ENCODE data around the gene PLIN3.
A peak's percentile ranks its signal among the peaks of the same experiment; 100 is the strongest.
"Not testable (repeated sequence)": the region's sequence is repeated elsewhere in the genome, so short reads cannot be mapped to it uniquely, and the experiment has no call there.

The PLIN3 gene

GRCh38 chr19:4843647-4843965, 23.9 kb downstream of the PLIN3 start:
- no peaks in the 10 kb centered on the region for H3K9me3 Mint-ChIP-seq (ENCODE audit: low read depth)
- no peak overlapping the region for H3K27ac Mint-ChIP-seq
- no peaks in the 10 kb centered on the region for H3K4me1 Mint-ChIP-seq (ENCODE audit: low read depth)
- H3K4me3 Mint-ChIP-seq: no peak overlapping the region
- H3K36me3 Mint-ChIP-seq: peaks cover 4% of the 10 kb centered on the region
- H3K27me3 Mint-ChIP-seq: no peaks in the 10 kb centered on the region

GRCh38 chr19:4839192-4839591, 28.3 kb downstream of the PLIN3 start:
- H3K36me3 Mint-ChIP-seq: peaks cover 4% of the 10 kb centered on the region
- H3K4me1 Mint-ChIP-seq (ENCODE audit: low read depth): no peaks in the 10 kb centered on the region
- H3K9me3 Mint-ChIP-seq (ENCODE audit: low read depth): no peaks in the 10 kb centered on the region
- no peak overlapping the region for H3K27ac Mint-ChIP-seq
- no peaks in the 10 kb centered on the region for H3K27me3 Mint-ChIP-seq
- H3K4me3 Mint-ChIP-seq: no peak overlapping the region

- Mint-ChIP-seq H3K4me3 (peak overlapping the region; percentile 75), H3K27ac (peak overlapping the region; percentile 64), H3K27me3 (no peaks in the 10 kb centered on the region), H3K9me3 (ENCODE audit: low read depth) (no peaks in the 10 kb centered on the region), H3K4me1 (ENCODE audit: low read depth) (peaks cover 23% of the 10 kb centered on the region), H3K36me3 (no peaks in the 10 kb centered on the region)
These were observed 34.7 kb downstream of the PLIN3 start for GRCh38 chr19:4832776-4833175.

- Mint-ChIP-seq H3K4me1 (ENCODE audit: low read depth) (peaks cover 24% of the 10 kb centered on the region), H3K4me3 (peak overlapping the region; percentile 95), H3K27ac (peak overlapping the region; percentile 66)
- not testable (repeated sequence) for H3K27me3 Mint-ChIP-seq; H3K36me3 Mint-ChIP-seq; H3K9me3 Mint-ChIP-seq (ENCODE audit: low read depth)
These were observed 35.5 kb downstream of the PLIN3 start for GRCh38 chr19:4831979-4832340.

GRCh38 chr19:4831304-4831978, 36.0 kb downstream of the PLIN3 start, which contains the start of gene TICAM1:
Gene TICAM1 (minus strand): TSS chr19:4831712. CDS start chr19:4818377, 13,335 bp downstream.
- Mint-ChIP-seq H3K4me1 (ENCODE audit: low read depth) (peaks cover 24% of the 10 kb centered on the region), H3K27me3 (no peaks in the 10 kb centered on the region), H3K27ac (peak within 1 kb of the TSS; percentile 92), H3K9me3 (ENCODE audit: low read depth) (no peaks in the 10 kb centered on the region), H3K4me3 (peak within 1 kb of the TSS; percentile 95), H3K36me3 (no peaks in the 10 kb centered on the region)

- Mint-ChIP-seq H3K27ac (peak overlapping the region; percentile 92), H3K4me1 (ENCODE audit: low read depth) (peaks cover 24% of the 10 kb centered on the region), H3K27me3 (no peaks in the 10 kb centered on the region), H3K36me3 (no peaks in the 10 kb centered on the region), H3K9me3 (ENCODE audit: low read depth) (no peaks in the 10 kb centered on the region), H3K4me3 (peak overlapping the region; percentile 95)
These were observed 36.6 kb downstream of the PLIN3 start for GRCh38 chr19:4830768-4831265.

GRCh38 chr19:4830332-4830731, 37.1 kb downstream of the PLIN3 start:
- peak overlapping the region; percentile 95 for H3K4me3 Mint-ChIP-seq
- no peaks in the 10 kb centered on the region for H3K36me3 Mint-ChIP-seq
- no peaks in the 10 kb centered on the region for H3K9me3 Mint-ChIP-seq (ENCODE audit: low read depth)
- H3K27ac Mint-ChIP-seq: peak overlapping the region; percentile 92
- H3K4me1 Mint-ChIP-seq (ENCODE audit: low read depth): peaks cover 24% of the 10 kb centered on the region
- H3K27me3 Mint-ChIP-seq: no peaks in the 10 kb centered on the region

GRCh38 chr19:4829001-4829712, 38.3 kb downstream of the PLIN3 start:
- peak overlapping the region; percentile 73 for H3K27ac Mint-ChIP-seq
- H3K4me1 Mint-ChIP-seq (ENCODE audit: low read depth): peaks cover 24% of the 10 kb centered on the region
- no peaks in the 10 kb centered on the region for H3K27me3 Mint-ChIP-seq
- no peaks in the 10 kb centered on the region for H3K9me3 Mint-ChIP-seq (ENCODE audit: low read depth)
- H3K36me3 Mint-ChIP-seq: no peaks in the 10 kb centered on the region
- H3K4me3 Mint-ChIP-seq: peak overlapping the region; percentile 74

GRCh38 chr19:4823577-4823976, 43.9 kb downstream of the PLIN3 start:
- no peaks in the 10 kb centered on the region for H3K27me3 Mint-ChIP-seq

GRCh38 chr19:4822354-4822753, 45.1 kb downstream of the PLIN3 start:
- not testable (repeated sequence) for H3K27ac Mint-ChIP-seq; H3K4me1 Mint-ChIP-seq (ENCODE audit: low read depth); H3K27me3 Mint-ChIP-seq; H3K9me3 Mint-ChIP-seq (ENCODE audit: low read depth); H3K36me3 Mint-ChIP-seq; H3K4me3 Mint-ChIP-seq

More at GRCh38 chr19:4823577-4823976, 43.9 kb downstream of the PLIN3 start:
- Mint-ChIP-seq H3K4me3 (no peak overlapping the region), H3K36me3 (peaks cover 2% of the 10 kb centered on the region), H3K27ac (no peak overlapping the region), H3K4me1 (ENCODE audit: low read depth) (peaks cover 3% of the 10 kb centered on the region), H3K9me3 (ENCODE audit: low read depth) (no peaks in the 10 kb centered on the region)

GRCh38 chr19:4821265-4821664, 46.2 kb downstream of the PLIN3 start:
- no peak overlapping the region for H3K27ac Mint-ChIP-seq
- H3K4me3 Mint-ChIP-seq: no peak overlapping the region
- peaks cover 2% of the 10 kb centered on the region for H3K36me3 Mint-ChIP-seq
- no peaks in the 10 kb centered on the region for H3K9me3 Mint-ChIP-seq (ENCODE audit: low read depth)
- no peaks in the 10 kb centered on the region for H3K27me3 Mint-ChIP-seq
- H3K4me1 Mint-ChIP-seq (ENCODE audit: low read depth): peaks cover 2% of the 10 kb centered on the region

GRCh38 chr19:4817467-4818277, 49.8 kb downstream of the PLIN3 start:
- H3K27ac Mint-ChIP-seq: peak overlapping the region; percentile 58
- H3K4me3 Mint-ChIP-seq: no peak overlapping the region
- no peaks in the 10 kb centered on the region for H3K27me3 Mint-ChIP-seq
- H3K4me1 Mint-ChIP-seq (ENCODE audit: low read depth): peaks cover 9% of the 10 kb centered on the region
- no peaks in the 10 kb centered on the region for H3K9me3 Mint-ChIP-seq (ENCODE audit: low read depth)
- peaks cover 2% of the 10 kb centered on the region for H3K36me3 Mint-ChIP-seq

GRCh38 chr19:4816950-4817278, 50.6 kb downstream of the PLIN3 start:
- peaks cover 7% of the 10 kb centered on the region for H3K4me1 Mint-ChIP-seq (ENCODE audit: low read depth)
- no peaks in the 10 kb centered on the region for H3K27me3 Mint-ChIP-seq
- no peaks in the 10 kb centered on the region for H3K9me3 Mint-ChIP-seq (ENCODE audit: low read depth)
- no peak overlapping the region for H3K27ac Mint-ChIP-seq
- H3K4me3 Mint-ChIP-seq: no peak overlapping the region
- H3K36me3 Mint-ChIP-seq: peaks cover 2% of the 10 kb centered on the region

- H3K4me1 Mint-ChIP-seq (ENCODE audit: low read depth): peaks cover 9% of the 10 kb centered on the region
- H3K36me3 Mint-ChIP-seq: peaks cover 1% of the 10 kb centered on the region
- no peaks in the 10 kb centered on the region for H3K9me3 Mint-ChIP-seq (ENCODE audit: low read depth)
- no peaks in the 10 kb centered on the region for H3K27me3 Mint-ChIP-seq
- H3K4me3 Mint-ChIP-seq: no peak overlapping the region
- H3K27ac Mint-ChIP-seq: no peak overlapping the region
These were observed 51.1 kb downstream of the PLIN3 start for GRCh38 chr19:4816202-4816949.

Measured in activated naive CD8-positive, alpha-beta T cell (primary cell).